Heart left ventricle (tissue), 16 donors: ENCODE measurements around the gene PLAAT4. TPM values are rescaled to one million over a fixed set of nuclear protein-coding genes. Genes with fewer than 3 reads are reported as not detected.

Experiments
- ATAC-seq, 4 donors: fragments of 200-7000 bp; cut with Tn5 transposase; one replicate each; pipeline ENCODE4 v1.9.1; 2020 to 2022; ENCODE audit warnings: moderate library complexity in 4 of 4, mild to moderate bottlenecking in 3 of 4, moderate number of reproducible peaks in 1 of 4
- DNase-seq, 5 donors: peaks; one replicate each; pipeline ENCODE4 v3.0.0-alpha.2; 2020
- H3K27ac ChIP-seq, 12 donors: fragments of 200-600 bp; sonication (generic) in 4 of 12; one replicate each; pipeline versions ENCODE4 v1.5.0 to v1.8.0; 2016 to 2022; ENCODE audit warnings: mild to moderate bottlenecking in 2 of 12
- H3K27me3 ChIP-seq, 9 donors: fragments of 200-600 bp; sonication (generic) in 2 of 9; one replicate each; pipeline versions ENCODE4 v1.5.1 to v1.8.0; 2016 to 2022; ENCODE audit warnings: mild to moderate bottlenecking in 3 of 9
- H3K36me3 ChIP-seq, 9 donors: fragments of 200-600 bp; sonication (generic) in 2 of 9; one replicate each; pipeline versions ENCODE4 v1.5.0 to v1.8.0; 2018 to 2022; ENCODE audit warnings: mild to moderate bottlenecking in 2 of 9
- H3K4me1 ChIP-seq, 12 donors: fragments of 200-600 bp; sonication (generic) in 4 of 12; one replicate each; pipeline versions ENCODE4 v1.5.0 to v1.8.0; 2016 to 2022; ENCODE audit warnings: mild to moderate bottlenecking in 3 of 12
- H3K4me3 ChIP-seq, 12 donors: fragments of 200-600 bp; sonication (generic) in 4 of 12; one replicate each; pipeline versions ENCODE4 v1.5.0 to v1.8.0; 2017 to 2022; ENCODE audit warnings: mild to moderate bottlenecking in 9 of 12, moderate library complexity in 4 of 12
- H3K9me3 ChIP-seq, 12 donors: fragments of 200-600 bp; sonication (generic) in 4 of 12; one replicate each; pipeline versions ENCODE4 v1.5.0 to v1.8.0; 2016 to 2022; ENCODE audit warnings: mild to moderate bottlenecking in 1 of 12
- CTCF ChIP-seq, 12 donors: fragments of 200-600 bp; sonication (generic) in 4 of 12; IDR thresholded peaks; one replicate each; pipeline versions ENCODE4 v1.5.0 to v1.8.0; 2018 to 2022; ENCODE audit warnings: antibody characterized with exemption in 12 of 12, mild to moderate bottlenecking in 5 of 12
- POLR2A ChIP-seq, 2 donors: fragments of 450-650 bp; IDR thresholded peaks; one replicate each; pipeline ENCODE4 v1.6.1; 2017; ENCODE audit warnings: antibody characterized with exemption in 2 of 2, mild to moderate bottlenecking in 2 of 2, moderate library complexity in 2 of 2
- WGBS, 4 donors: extraction: QIAGEN DNeasy Blood & Tissue Kit in 2 of 4; methylation state at CpG; one replicate each; pipeline versions ENCODE4 v1.1.5 to v1.1.7; 2013 to 2018; 5-methylcytosine and 5-hydroxymethylcytosine counted together
- intact Hi-C, 10 donors: fragments of 100-400 bp; cut with DNase I; formaldehyde crosslinking; loops; one replicate each; pipeline versions ENCODE4 v1.11.1 to v1.14.2; 2022
- polyA plus RNA-seq, 2 donors: library from polyadenylated mRNA; stranded (reverse); fragments of 200-250 nt; gene quantifications; one replicate each; pipeline ENCODE4 v1.2.3, GENCODE V29; 2013
- total RNA-seq, 9 donors: library from RNA; depleted of rRNA in 2 of 9; stranded (reverse); fragments of >200 nt in 2 of 9; fragmentation: NEBNext Ultra II Directional in 3 of 9; extraction: Animal tissue kit (Norgen Biotek cat#: 25700) in 3 of 9; gene quantifications; one replicate each; pipeline versions ENCODE4 v1.1.0 to v1.2.4, GENCODE V29; 2016 to 2023
- donor health status: ischemic (EF 13 %, LVEDD 7.1; RV severe dilation, severe dysfunction).
- donor health status: healthy with polysubstance abuse.
- donor health status: DM: no; HTN: yes; CAD: no.
- donor health status: DM: no; HTN: no; CAD: no.
- donor health status: ischemic (EF 25% LVEDD 6.9; RV normal size, moderate dysfunction).
- donor health status: ischemic (EF 25% LVEDD 5.7; RV mildly dilated, moderate dysfunction).
- donor health status: healthy.
- donor health status: DM: yes; HTN: yes; CAD: no.
- donor health status: ischemic (EF 35%, LVEDD 5.7; RV mildly dilated, moderate dysfunction).
- donor health status: nonischemic (EF 11% LVEDD 7.7; RV severe dilation, severe dysfunction).
- donor health status: DM: yes; HTN: yes; CAD: no.
- donor health status: PGD.
- donor health status: ischemic (EF 29% LVEDD 5.4; RV normal size, mild dysfunction).
- donor health status: nonischemic (EF 23%, LVEDD 6.1; RV moderate dilation, normal function).

PLAAT4 gene
- total and polyA plus RNA-seq, 11 donors = 4.6 to 484 (median 8.0) TPM

DNA sequence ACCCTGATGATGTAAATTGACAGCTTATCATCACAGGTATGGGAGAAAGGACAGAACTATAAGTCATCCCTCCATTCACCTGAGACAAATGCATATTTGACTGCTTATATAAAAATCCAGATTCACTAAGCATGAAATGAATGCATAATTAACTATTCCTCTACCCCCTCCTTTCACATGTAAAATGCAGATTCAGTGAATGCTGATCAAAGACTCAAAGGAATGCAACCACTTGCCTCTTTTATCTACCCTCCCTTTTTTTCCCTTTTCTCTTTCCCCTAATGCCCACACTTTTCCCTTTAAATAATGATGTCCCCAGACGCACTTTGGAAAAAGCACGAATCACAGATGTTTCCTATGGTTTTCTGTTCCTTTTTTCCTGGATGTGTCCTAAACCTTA is 4.5 kb upstream of the PLAAT4 start:
- H3K9me3 ChIP-seq = no peaks in the 10 kb centered on the region
- 62 to 69% (median 65%) methylated on average over 2 of the region's 2 CpGs for whole genome bisulfite sequencing, 4 donors
- peaks cover 0 to 48% (median 10%) of the 10 kb centered on the region in 12 donors for H3K4me1 ChIP-seq
- DNase-seq (no peak), ATAC-seq (no peak)
- intact Hi-C loops = loop anchor here in 1 of 10 donors (10.0 kb wide), 1 partner anchor 83 kb away; the partner anchor contains the start of gene PLAAT3
- H3K27me3 ChIP-seq = no peaks in the 10 kb centered on the region
- no peak overlapping the region for H3K4me3 ChIP-seq
- no peak overlapping the region for H3K27ac ChIP-seq
- no peaks in the 10 kb centered on the region for H3K36me3 ChIP-seq
- TF ChIP-seq CTCF (IDR thresholded peaks at IDR 0.05) (no peak), POLR2A (IDR thresholded peaks at IDR 0.05) (no peak)

- H3K27me3 ChIP-seq = no peaks in the 10 kb centered on the region
- no peaks in the 10 kb centered on the region for H3K9me3 ChIP-seq
- 73 to 80% (median 78%) methylated on average over 4 of the region's 4 CpGs for WGBS, 4 donors
- ATAC-seq = no peak
- no peaks in the 10 kb centered on the region for H3K36me3 ChIP-seq
- intact Hi-C loops = loop anchor here in 1 of 10 donors (10.0 kb wide), 1 partner anchor 82 kb away; the partner anchor contains the start of gene PLAAT3
- H3K4me3 ChIP-seq = no peak overlapping the region
- H3K27ac ChIP-seq = no peak overlapping the region
- no peak for DNase-seq
- peaks cover 3 to 56% (median 16%) of the 10 kb centered on the region in 12 donors for H3K4me1 ChIP-seq
- TF ChIP-seq CTCF (IDR thresholded peaks at IDR 0.05) (no peak), POLR2A (IDR thresholded peaks at IDR 0.05) (no peak)
These were observed 3.7 kb upstream of the PLAAT4 start for GRCh38 chr11:63532799-63533475.

DNA sequence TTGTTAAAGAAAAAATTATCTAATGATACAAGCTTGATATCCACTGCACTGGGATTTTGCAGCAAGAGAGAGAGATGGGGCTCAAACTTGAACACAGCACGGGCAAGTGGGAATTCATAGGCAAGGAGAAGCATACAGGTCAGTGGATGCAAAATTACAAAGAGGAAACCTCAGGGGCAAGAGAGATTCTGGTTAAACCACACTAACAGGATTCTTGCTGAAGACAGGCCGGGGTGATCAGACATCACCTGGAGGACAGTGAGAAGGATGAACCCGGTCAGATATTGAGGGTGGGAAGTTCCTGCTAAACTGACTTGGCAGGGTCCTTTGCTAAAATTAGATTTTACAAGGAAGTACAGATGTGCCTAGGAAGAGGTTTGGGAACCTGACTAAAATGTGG is 2.5 kb upstream of the PLAAT4 start:
- H3K36me3 ChIP-seq = peaks cover 0 to 1% (median 0%) of the 10 kb centered on the region in 9 donors
- intact Hi-C loops = loop anchor here in 1 of 10 donors (10.0 kb wide), 1 partner anchor 81 kb away; the partner anchor contains the start of gene PLAAT3
- 64 to 81% (median 74%) methylated on average over 3 of the region's 3 CpGs for WGBS, 4 donors
- DNase-seq = no peak
- H3K27ac ChIP-seq = peak overlapping the region in 1 of 12 donors; percentile 97
- H3K4me1 ChIP-seq = peaks cover 7 to 67% (median 21%) of the 10 kb centered on the region in 12 donors
- no peak for TF ChIP-seq POLR2A (IDR thresholded peaks at IDR 0.05)
- TF ChIP-seq CTCF (IDR thresholded peaks at IDR 0.05) = no peak
- H3K27me3 ChIP-seq = no peaks in the 10 kb centered on the region
- no peak overlapping the region for H3K4me3 ChIP-seq
- no peaks in the 10 kb centered on the region for H3K9me3 ChIP-seq
- no peak for ATAC-seq

DNA sequence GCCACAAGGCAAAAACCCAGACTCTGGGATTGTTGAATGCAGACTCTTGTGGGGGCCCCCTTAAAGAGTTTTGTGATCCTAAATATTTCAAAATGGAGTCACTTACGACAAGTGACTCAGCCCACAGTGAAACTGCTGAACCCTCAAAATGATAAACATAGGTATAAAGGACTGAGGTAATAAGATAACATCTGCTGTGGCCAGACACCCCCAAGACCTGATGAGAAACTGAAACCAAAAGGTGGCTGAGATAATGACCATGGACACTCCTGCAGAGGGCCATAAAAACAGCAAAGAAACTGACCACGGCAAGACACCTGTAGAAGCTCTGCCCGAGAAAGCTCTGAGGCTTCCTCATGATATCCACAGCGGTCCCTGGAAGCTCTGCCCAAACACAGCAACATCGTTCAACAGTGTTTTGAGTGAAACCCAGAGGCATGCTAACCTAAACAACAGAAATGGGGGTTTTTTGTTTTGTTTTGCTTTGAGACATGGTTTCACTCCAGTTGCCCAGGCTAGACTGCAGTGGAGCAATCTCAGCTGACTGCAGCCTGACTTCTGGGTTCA is 1.6 kb upstream of the PLAAT4 start:
- no peak for ATAC-seq
- Histone ChIP-seq H3K27ac (peak overlapping the region in 1 of 12 donors; percentile 97), H3K4me1 (peaks cover 7 to 75% (median 21%) of the 10 kb centered on the region in 12 donors), H3K4me3 (no peak overlapping the region), H3K27me3 (no peaks in the 10 kb centered on the region), H3K9me3 (no peaks in the 10 kb centered on the region), H3K36me3 (peaks cover 0 to 10% (median 0%) of the 10 kb centered on the region in 9 donors)
- DNase-seq = no peak
- 91 to 96% (median 93%) methylated on average over 5 of the region's 5 CpGs for WGBS, 4 donors
- TF ChIP-seq POLR2A (IDR thresholded peaks at IDR 0.05) = no peak
- no peak for TF ChIP-seq CTCF (IDR thresholded peaks at IDR 0.05)
- intact Hi-C loops = loop anchor here in 2 of 10 donors (5.0 to 10.0 kb wide), 2 partner anchors 77 to 80 kb away; partner anchors contain the start of gene PLAAT3 (in 2 of the 2)
